ENCODE results near the gene HK1.

The HK1 gene

GRCh38 chr10:69318867-69319727, 40.8 kb downstream of the HK1 start (continued):
- TF ChIP-seq MYNN (tag by site-specific recombination; IDR thresholded peaks at IDR 0.05; ENCODE audit: borderline replicate concordance), result peak; percentile 16; the same call in 1 of the 2 replicates
- TF ChIP-seq ZSCAN23 (tag by site-specific recombination; IDR thresholded peaks at IDR 0.05), result no peak
- no peak for TF ChIP-seq ZNF785 (tag by site-specific recombination; IDR thresholded peaks at IDR 0.05)
- no peak for TF ChIP-seq SALL2 (tag by site-specific recombination; IDR thresholded peaks at IDR 0.05; ENCODE audit: borderline replicate concordance)
- TF ChIP-seq ZNF777 (tag by site-specific recombination; IDR thresholded peaks at IDR 0.05; ENCODE audit: borderline replicate concordance), result no peak; the same call in 1 of the 2 replicates
- TF ChIP-seq BCL11A (tag by site-specific recombination; IDR thresholded peaks at IDR 0.05; ENCODE audit: low read depth), result 0 out of 2 replicates have a peak, but pooled peaks have one; percentile 15
- 0 out of 2 replicates have a peak, but pooled peaks have one; percentile 18 for TF ChIP-seq ZSCAN18 (tag by site-specific recombination; IDR thresholded peaks at IDR 0.05)
- no peak for TF ChIP-seq IKZF3 (tag by site-specific recombination; IDR thresholded peaks at IDR 0.05)
- TF ChIP-seq ZNF580 (tag by site-specific recombination; IDR thresholded peaks at IDR 0.05), result no peak
- TF ChIP-seq ZNF37A (tag by site-specific recombination; IDR thresholded peaks at IDR 0.05), result no peak
- no peak for TF ChIP-seq ZNF792 (tag by site-specific recombination; IDR thresholded peaks at IDR 0.05)
- peak; percentile 62; the same call in 1 of the 2 replicates for TF ChIP-seq BCL11B (tag by site-specific recombination; IDR thresholded peaks at IDR 0.05; ENCODE audit: low read depth)
- no peak for TF ChIP-seq ZNF544 (tag by site-specific recombination; IDR thresholded peaks at IDR 0.05)
- TF ChIP-seq ZNF202 (tag by site-specific recombination; IDR thresholded peaks at IDR 0.05; ENCODE audit: borderline replicate concordance), result no peak
- no peak for TF ChIP-seq ZNF280C (tag by site-specific recombination; IDR thresholded peaks at IDR 0.05)
- no peak for TF ChIP-seq PRDM1 (tag by site-specific recombination; IDR thresholded peaks at IDR 0.05)
- no peak for TF ChIP-seq ZNF16 (tag by site-specific recombination; IDR thresholded peaks at IDR 0.05; ENCODE audit: low read depth)
- TF ChIP-seq TSHZ1 (tag by site-specific recombination; IDR thresholded peaks at IDR 0.05; ENCODE audit: borderline replicate concordance), result no peak
- TF ChIP-seq SP3 (tag by site-specific recombination; IDR thresholded peaks at IDR 0.05), result no peak
- peak; percentile 45; the same call in 1 of the 2 replicates for TF ChIP-seq ZBTB48 (tag by site-specific recombination; IDR thresholded peaks at IDR 0.05)
- no peak for TF ChIP-seq ZNF416 (tag by site-specific recombination; IDR thresholded peaks at IDR 0.05)
- TF ChIP-seq ZFHX2 (tag by site-specific recombination; conservative IDR thresholded peaks at IDR 0.05), result peak; percentile 73
- no peak for TF ChIP-seq ZNF274 (IDR thresholded peaks at IDR 0.05; ENCODE audit: low read length)
- TF ChIP-seq ZNF274 (tag by site-specific recombination; IDR thresholded peaks at IDR 0.05; ENCODE audit: borderline replicate concordance), result no peak
- peak; percentile 96 for TF ChIP-seq ZBTB17 (tag by site-specific recombination; IDR thresholded peaks at IDR 0.05)
- no peak for TF ChIP-seq ZNF830 (tag by site-specific recombination; IDR thresholded peaks at IDR 0.05; ENCODE audit: low read depth)
- TF ChIP-seq SP2 (tag by site-specific recombination; IDR thresholded peaks at IDR 0.05), result peak; percentile 41; the same call in 1 of the 2 replicates
- no peak for TF ChIP-seq ZNF350 (tag by site-specific recombination; IDR thresholded peaks at IDR 0.05)
- TF ChIP-seq YY2 (tag by site-specific recombination; IDR thresholded peaks at IDR 0.05), result no peak; the same call in 1 of the 2 replicates
- TF ChIP-seq ZNF433 (tag by site-specific recombination; IDR thresholded peaks at IDR 0.05; ENCODE audit: low read depth), result no peak
- TF ChIP-seq ZNF221 (tag by site-specific recombination; IDR thresholded peaks at IDR 0.05; ENCODE audit: borderline replicate concordance), result no peak
- no peak for TF ChIP-seq KLF8 (tag by site-specific recombination; IDR thresholded peaks at IDR 0.05)
- no peak for TF ChIP-seq ZNF555 (tag by site-specific recombination; conservative IDR thresholded peaks at IDR 0.05)

Data from HEK293 (cell line).